HL-60 (cell line): ENCODE measurements around the gene TACR1.

ENCODE experiments used
- DNase-seq, 2 experiments: peaks; one replicate each; pipeline ENCODE4 v3.0.0-alpha.2; 2010 to 2020; ENCODE audit warnings: low read depth in 1 of 2, low spot score in 1 of 2
- H3K27ac ChIP-seq: fragments of 250-450 bp; sonication (Bioruptor Pico); replicated peaks from 2 replicates; pipeline ENCODE4 v1.5.1; 2020; ENCODE audit warnings: mild to moderate bottlenecking, moderate library complexity
- H3K27me3 ChIP-seq: fragments of 250-450 bp; sonication (Bioruptor Pico); 2 replicates; pipeline ENCODE4 v1.5.1; 2021; ENCODE audit warnings: mild to moderate bottlenecking, moderate library complexity; ENCODE audit not compliant: insufficient read depth, poor library complexity, severe bottlenecking
- H3K4me3 ChIP-seq: replicated peaks from 2 replicates; pipeline ENCODE4 v1.5.1; 2011; ENCODE audit warnings: mild to moderate bottlenecking, control low read depth, low read length; ENCODE audit not compliant: insufficient read depth
- GABPA ChIP-seq: IDR thresholded peaks from 2 replicates; pipeline ENCODE4 v1.6.1; 2012; ENCODE audit warnings: low read depth
- POLR2AphosphoS5 ChIP-seq: IDR thresholded peaks from 2 replicates; pipeline ENCODE4 v1.6.1; 2012; ENCODE audit warnings: low read depth
- SPI1 ChIP-seq: IDR thresholded peaks from 2 replicates; pipeline ENCODE4 v1.6.1; 2012; ENCODE audit warnings: low read depth, mild to moderate bottlenecking, borderline replicate concordance
- TF ChIP-seq, protein P1 (sequence below): IDR thresholded peaks from one replicate; pipeline ENCODE4 v1.5.1; 2011; ENCODE audit warnings: low read length, control low read depth, inconsistent platforms; ENCODE audit not compliant: insufficient read depth
- TF ChIP-seq, protein P2 (sequence below): IDR thresholded peaks from 2 replicates; pipeline ENCODE4 v1.6.1; 2012; ENCODE audit warnings: low read depth; ENCODE audit not compliant: insufficient replicate concordance

The TACR1 gene

DNA sequence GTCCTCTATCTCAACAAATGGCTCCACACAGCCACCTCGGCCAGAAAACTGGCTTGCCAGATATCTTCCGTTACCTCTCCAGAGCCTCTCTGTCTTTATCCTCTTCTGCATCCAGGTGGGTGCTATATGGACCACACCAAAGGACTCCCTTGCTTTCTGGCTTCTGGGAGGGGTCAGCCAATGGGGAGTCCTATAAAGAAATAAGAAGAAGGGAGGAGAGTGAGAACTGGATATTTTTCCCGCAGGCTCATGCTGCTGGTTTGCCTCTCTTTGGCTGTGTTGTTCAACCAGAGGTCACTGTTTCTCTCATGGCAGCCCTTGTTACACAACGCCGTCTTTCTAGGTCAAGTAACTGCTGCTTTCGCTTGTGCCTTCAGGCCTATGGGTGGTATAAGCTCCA is 168.1 kb downstream of the TACR1 start:
- TF ChIP-seq SPI1: no peak
- TF ChIP-seq, protein P1, sequence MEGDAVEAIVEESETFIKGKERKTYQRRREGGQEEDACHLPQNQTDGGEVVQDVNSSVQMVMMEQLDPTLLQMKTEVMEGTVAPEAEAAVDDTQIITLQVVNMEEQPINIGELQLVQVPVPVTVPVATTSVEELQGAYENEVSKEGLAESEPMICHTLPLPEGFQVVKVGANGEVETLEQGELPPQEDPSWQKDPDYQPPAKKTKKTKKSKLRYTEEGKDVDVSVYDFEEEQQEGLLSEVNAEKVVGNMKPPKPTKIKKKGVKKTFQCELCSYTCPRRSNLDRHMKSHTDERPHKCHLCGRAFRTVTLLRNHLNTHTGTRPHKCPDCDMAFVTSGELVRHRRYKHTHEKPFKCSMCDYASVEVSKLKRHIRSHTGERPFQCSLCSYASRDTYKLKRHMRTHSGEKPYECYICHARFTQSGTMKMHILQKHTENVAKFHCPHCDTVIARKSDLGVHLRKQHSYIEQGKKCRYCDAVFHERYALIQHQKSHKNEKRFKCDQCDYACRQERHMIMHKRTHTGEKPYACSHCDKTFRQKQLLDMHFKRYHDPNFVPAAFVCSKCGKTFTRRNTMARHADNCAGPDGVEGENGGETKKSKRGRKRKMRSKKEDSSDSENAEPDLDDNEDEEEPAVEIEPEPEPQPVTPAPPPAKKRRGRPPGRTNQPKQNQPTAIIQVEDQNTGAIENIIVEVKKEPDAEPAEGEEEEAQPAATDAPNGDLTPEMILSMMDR: no peak
- TF ChIP-seq, protein P2, sequence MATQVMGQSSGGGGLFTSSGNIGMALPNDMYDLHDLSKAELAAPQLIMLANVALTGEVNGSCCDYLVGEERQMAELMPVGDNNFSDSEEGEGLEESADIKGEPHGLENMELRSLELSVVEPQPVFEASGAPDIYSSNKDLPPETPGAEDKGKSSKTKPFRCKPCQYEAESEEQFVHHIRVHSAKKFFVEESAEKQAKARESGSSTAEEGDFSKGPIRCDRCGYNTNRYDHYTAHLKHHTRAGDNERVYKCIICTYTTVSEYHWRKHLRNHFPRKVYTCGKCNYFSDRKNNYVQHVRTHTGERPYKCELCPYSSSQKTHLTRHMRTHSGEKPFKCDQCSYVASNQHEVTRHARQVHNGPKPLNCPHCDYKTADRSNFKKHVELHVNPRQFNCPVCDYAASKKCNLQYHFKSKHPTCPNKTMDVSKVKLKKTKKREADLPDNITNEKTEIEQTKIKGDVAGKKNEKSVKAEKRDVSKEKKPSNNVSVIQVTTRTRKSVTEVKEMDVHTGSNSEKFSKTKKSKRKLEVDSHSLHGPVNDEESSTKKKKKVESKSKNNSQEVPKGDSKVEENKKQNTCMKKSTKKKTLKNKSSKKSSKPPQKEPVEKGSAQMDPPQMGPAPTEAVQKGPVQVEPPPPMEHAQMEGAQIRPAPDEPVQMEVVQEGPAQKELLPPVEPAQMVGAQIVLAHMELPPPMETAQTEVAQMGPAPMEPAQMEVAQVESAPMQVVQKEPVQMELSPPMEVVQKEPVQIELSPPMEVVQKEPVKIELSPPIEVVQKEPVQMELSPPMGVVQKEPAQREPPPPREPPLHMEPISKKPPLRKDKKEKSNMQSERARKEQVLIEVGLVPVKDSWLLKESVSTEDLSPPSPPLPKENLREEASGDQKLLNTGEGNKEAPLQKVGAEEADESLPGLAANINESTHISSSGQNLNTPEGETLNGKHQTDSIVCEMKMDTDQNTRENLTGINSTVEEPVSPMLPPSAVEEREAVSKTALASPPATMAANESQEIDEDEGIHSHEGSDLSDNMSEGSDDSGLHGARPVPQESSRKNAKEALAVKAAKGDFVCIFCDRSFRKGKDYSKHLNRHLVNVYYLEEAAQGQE: no peak
- no peak for TF ChIP-seq GABPA
- no peak for TF ChIP-seq POLR2AphosphoS5
- Histone ChIP-seq H3K27ac (no peak overlapping the region), H3K4me3 (no peak overlapping the region), H3K27me3 (no peaks in the 10 kb centered on the region)
- no peak for DNase-seq

DNA sequence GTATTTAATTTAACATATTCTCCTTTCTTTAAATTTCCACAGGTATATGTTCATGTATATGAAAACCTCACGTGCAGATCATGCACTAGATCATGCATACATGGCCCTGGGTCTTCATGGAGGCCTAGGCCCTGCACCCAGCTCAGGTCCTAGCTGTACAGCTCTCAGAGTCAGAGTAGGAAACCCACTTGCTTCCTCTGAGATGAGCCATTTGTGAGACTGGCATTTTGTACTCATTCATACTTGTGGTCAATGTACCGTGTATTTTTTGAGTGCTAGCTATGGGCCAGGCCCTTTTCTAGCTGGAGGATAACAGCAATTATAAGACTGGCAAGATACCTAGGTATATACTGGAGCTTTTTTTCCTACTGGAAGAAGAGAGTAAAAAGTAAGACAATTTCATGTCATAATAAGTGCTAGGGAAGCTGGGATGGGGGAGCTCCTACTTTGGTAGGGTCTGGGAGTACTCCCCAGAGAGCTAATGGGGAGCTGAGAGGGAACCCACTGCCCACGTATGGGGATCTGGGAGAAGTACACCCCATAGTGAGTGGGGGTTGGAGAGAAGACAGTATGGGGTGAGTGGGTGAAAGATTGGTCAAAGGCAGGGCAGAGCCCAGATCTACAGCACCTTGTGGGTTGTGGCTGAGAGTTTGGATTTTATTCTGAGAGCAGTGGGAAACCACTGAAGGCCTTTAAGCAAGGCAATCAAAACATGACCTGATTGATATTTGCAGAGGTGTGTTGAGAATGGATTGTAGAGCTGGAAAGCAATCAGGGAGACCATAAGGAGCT is 168.9 kb downstream of the TACR1 start:
- DNase-seq: no peak
- TF ChIP-seq, protein P1: no peak
- TF ChIP-seq GABPA: no peak
- TF ChIP-seq, protein P2: no peak
- no peak for TF ChIP-seq POLR2AphosphoS5
- TF ChIP-seq SPI1: no peak
- no peak overlapping the region for H3K4me3 ChIP-seq
- H3K27me3 ChIP-seq: no peaks in the 10 kb centered on the region
- no peak overlapping the region for H3K27ac ChIP-seq

DNA sequence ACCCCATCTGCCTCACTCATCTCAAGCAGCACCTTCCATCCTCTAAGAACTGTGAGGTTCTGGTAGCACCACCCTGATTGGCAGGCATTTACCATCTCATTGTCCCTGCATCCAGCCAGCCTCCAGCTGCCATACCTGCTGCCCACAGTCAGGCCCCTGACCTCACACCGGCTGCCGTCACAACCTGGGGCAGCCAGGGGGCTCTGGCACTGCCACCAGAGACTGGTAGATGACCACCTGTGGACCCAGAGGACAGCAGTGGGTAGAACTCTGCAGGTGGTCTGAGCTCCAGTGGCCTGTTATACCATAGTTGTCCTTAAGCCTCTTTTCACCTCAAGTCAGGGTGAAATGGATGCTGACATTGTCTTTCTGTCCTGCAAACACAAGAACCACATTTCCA is 171.4 kb downstream of the TACR1 start:
- H3K4me3 ChIP-seq: no peak overlapping the region
- no peak overlapping the region for H3K27ac ChIP-seq
- DNase-seq: no peak
- TF ChIP-seq, protein P1: no peak
- TF ChIP-seq SPI1 (no peak), GABPA (no peak), POLR2AphosphoS5 (no peak)
- TF ChIP-seq, protein P2: no peak
- no peaks in the 10 kb centered on the region for H3K27me3 ChIP-seq
